Parathyroid adenoma (tissue), 2 donors: ENCODE results near the gene BEND5.

Source experiments
- H2AFZ ChIP-seq: fragments of 300-600 bp; sonication (generic); one replicate; pipeline ENCODE4 v1.7.0; 2017; ENCODE audit warnings: antibody characterized with exemption, mild to moderate bottlenecking
- H3K27ac ChIP-seq: fragments of 300-600 bp; sonication (generic); one replicate; pipeline ENCODE4 v1.7.0; 2017
- H3K27me3 ChIP-seq: fragments of 300-600 bp; sonication (generic); one replicate; pipeline ENCODE4 v1.7.0; 2017; ENCODE audit warnings: low read length; ENCODE audit not compliant: control insufficient read depth, insufficient read depth
- H3K36me3 ChIP-seq: fragments of 300-600 bp; sonication (generic); one replicate; pipeline ENCODE4 v1.7.0; 2017; ENCODE audit warnings: low read length; ENCODE audit not compliant: control insufficient read depth, insufficient read depth
- H3K4me1 ChIP-seq: fragments of 300-600 bp; sonication (generic); one replicate; pipeline ENCODE4 v1.7.0; 2017; ENCODE audit warnings: control low read depth
- H3K4me2 ChIP-seq: fragments of 300-600 bp; sonication (generic); one replicate; pipeline ENCODE4 v1.7.0; 2017; ENCODE audit warnings: low read length
- H3K4me3 ChIP-seq: fragments of 300-600 bp; sonication (generic); one replicate; pipeline ENCODE4 v1.7.0; 2017; ENCODE audit warnings: low read depth, low read length
- H3K79me2 ChIP-seq: fragments of 300-600 bp; sonication (generic); one replicate; pipeline ENCODE4 v1.7.0; 2017; ENCODE audit warnings: control low read depth
- H3K9ac ChIP-seq: fragments of 300-600 bp; sonication (generic); one replicate; pipeline ENCODE4 v1.7.0; 2017; ENCODE audit warnings: mild to moderate bottlenecking
- H3K9me3 ChIP-seq: fragments of 300-600 bp; sonication (generic); one replicate; pipeline ENCODE4 v1.7.0; 2017; ENCODE audit warnings: low read length; ENCODE audit not compliant: control insufficient read depth
- TF ChIP-seq, protein P1 (sequence below): fragments of 300-600 bp; sonication (generic); IDR thresholded peaks from one replicate; pipeline ENCODE4 v1.7.0; 2017; ENCODE audit warnings: antibody characterized with exemption, mild to moderate bottlenecking
- donor health status: primary hyperparathyroidism.

BEND5 gene

DNA sequence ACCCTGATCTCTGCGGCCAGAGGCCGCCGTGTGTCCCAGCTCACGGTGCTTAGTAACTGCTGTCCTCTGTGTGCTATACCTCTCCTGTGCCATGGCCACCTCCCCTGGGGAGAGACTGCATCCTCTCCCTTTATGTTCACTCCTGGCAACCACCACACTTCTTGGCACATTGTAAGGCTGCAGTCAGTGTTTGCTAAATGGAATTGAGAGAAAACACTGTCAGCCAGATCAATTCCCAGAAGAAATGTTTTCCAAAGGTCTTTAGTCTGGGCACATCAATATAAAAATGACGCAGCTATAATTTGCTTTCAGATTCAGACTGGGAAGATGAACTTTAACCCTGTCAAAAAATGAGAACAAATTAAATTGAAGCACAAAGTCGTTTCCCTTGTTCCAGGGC lies 96.8 kb downstream of the BEND5 start:
- Histone ChIP-seq H3K27me3 (no peaks in the 10 kb centered on the region), H2AFZ (no peak overlapping the region), H3K36me3 (no peaks in the 10 kb centered on the region), H3K4me1 (no peaks in the 10 kb centered on the region), H3K9ac (no peak overlapping the region), H3K4me2 (no peak overlapping the region), H3K27ac (no peak overlapping the region), H3K4me3 (no peak overlapping the region), H3K9me3 (no peaks in the 10 kb centered on the region), H3K79me2 (no peaks in the 10 kb centered on the region)
- TF ChIP-seq, protein P1, sequence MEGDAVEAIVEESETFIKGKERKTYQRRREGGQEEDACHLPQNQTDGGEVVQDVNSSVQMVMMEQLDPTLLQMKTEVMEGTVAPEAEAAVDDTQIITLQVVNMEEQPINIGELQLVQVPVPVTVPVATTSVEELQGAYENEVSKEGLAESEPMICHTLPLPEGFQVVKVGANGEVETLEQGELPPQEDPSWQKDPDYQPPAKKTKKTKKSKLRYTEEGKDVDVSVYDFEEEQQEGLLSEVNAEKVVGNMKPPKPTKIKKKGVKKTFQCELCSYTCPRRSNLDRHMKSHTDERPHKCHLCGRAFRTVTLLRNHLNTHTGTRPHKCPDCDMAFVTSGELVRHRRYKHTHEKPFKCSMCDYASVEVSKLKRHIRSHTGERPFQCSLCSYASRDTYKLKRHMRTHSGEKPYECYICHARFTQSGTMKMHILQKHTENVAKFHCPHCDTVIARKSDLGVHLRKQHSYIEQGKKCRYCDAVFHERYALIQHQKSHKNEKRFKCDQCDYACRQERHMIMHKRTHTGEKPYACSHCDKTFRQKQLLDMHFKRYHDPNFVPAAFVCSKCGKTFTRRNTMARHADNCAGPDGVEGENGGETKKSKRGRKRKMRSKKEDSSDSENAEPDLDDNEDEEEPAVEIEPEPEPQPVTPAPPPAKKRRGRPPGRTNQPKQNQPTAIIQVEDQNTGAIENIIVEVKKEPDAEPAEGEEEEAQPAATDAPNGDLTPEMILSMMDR = no peak

DNA sequence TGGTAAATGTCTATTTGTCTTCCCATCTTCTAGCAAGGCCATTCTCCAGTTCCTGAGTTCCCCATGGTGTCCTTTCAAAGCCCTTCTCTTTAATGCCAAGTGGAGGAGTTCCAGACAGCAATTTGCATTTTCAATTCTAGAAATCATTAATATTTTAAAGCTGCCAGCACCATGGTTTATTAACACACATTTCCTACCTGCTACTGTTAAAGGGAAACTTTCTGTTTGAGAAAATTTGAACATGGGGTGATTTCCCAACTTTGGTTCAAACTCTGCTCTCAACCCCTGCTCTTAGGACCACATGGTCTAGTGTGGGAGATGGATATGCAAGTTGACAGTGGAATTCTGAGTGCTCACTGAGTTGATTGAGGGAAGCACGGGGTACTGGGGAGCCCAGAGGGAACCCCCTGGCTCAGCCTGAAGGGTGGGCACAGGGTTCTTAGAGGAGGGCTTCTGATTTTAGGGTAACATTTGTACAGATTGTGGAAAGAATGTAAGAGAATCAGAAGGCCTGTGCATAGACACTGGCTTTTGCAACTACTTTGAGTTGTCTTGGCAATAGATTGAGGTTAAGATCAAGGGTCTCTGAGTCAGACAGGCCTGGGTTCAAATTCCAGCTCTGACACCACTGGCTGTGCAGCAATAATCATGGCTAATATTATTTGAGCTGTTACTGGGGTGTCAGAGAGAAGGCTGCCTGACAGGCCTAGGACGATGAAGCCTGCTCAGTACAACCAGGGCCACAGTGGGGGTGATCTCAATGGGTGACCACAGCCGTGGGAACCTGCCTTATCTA lies 97.8 kb downstream of the BEND5 start:
- Histone ChIP-seq H3K27ac (no peak overlapping the region), H2AFZ (no peak overlapping the region), H3K9me3 (no peaks in the 10 kb centered on the region), H3K4me3 (no peak overlapping the region), H3K27me3 (no peaks in the 10 kb centered on the region), H3K9ac (no peak overlapping the region), H3K4me1 (no peaks in the 10 kb centered on the region), H3K79me2 (no peaks in the 10 kb centered on the region), H3K36me3 (no peaks in the 10 kb centered on the region), H3K4me2 (no peak overlapping the region)
- TF ChIP-seq, protein P1 = no peak
